ENCODE data around the gene CTSO. TPM values are rescaled to one million over a fixed set of nuclear protein-coding genes. Genes with fewer than 3 reads are reported as not detected.
A peak's percentile ranks its signal among the peaks of the same experiment; 100 is the strongest.

CTSO gene
- total RNA-seq, 2 donors from 2014 or later, result 10.9 to 13.7 TPM

DNA sequence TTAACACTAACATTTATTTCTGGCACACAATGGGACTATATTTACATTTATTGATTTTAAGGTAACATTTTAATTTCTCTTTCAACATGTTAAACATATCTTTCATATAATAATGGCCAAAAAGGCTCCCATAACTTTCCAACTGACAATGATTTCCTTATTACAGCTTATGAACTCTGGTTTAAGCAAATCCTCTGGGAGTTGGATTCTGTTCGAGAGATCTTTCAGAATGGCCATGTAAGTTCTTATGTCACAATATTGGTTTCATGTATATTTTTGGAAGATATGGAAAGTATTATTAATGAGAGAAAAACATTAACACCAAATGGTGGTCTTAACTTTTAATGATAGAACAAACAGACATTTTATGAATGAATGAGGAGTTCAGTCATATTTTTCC is 46.1 kb downstream of the CTSO start:
- 82 to 85% methylated on average over 1 of the region's 1 CpG for WGBS, 2 donors
- no peak overlapping the region for H3K4me3 ChIP-seq
- H3K27ac ChIP-seq, result no peak overlapping the region
- peaks cover 13% of the 10 kb centered on the region for H3K4me1 ChIP-seq
- no peaks in the 10 kb centered on the region for H3K9me3 ChIP-seq
- ATAC-seq, result no peak
- H3K36me3 ChIP-seq (replicated peaks in 1 of 2; ENCODE audit: insufficient read depth in 1 of 2, low read depth in 2 of 2), result no peaks in the 10 kb centered on the region
- no peak for DNase-seq
- no peaks in the 10 kb centered on the region for H3K27me3 ChIP-seq
- intact Hi-C loops (cut with DNase I), result no loop called here
- no peak for TF ChIP-seq POLR2A (IDR thresholded peaks at IDR 0.05)
- TF ChIP-seq, protein P1, sequence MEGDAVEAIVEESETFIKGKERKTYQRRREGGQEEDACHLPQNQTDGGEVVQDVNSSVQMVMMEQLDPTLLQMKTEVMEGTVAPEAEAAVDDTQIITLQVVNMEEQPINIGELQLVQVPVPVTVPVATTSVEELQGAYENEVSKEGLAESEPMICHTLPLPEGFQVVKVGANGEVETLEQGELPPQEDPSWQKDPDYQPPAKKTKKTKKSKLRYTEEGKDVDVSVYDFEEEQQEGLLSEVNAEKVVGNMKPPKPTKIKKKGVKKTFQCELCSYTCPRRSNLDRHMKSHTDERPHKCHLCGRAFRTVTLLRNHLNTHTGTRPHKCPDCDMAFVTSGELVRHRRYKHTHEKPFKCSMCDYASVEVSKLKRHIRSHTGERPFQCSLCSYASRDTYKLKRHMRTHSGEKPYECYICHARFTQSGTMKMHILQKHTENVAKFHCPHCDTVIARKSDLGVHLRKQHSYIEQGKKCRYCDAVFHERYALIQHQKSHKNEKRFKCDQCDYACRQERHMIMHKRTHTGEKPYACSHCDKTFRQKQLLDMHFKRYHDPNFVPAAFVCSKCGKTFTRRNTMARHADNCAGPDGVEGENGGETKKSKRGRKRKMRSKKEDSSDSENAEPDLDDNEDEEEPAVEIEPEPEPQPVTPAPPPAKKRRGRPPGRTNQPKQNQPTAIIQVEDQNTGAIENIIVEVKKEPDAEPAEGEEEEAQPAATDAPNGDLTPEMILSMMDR (IDR thresholded peaks at IDR 0.05), result no peak

DNA sequence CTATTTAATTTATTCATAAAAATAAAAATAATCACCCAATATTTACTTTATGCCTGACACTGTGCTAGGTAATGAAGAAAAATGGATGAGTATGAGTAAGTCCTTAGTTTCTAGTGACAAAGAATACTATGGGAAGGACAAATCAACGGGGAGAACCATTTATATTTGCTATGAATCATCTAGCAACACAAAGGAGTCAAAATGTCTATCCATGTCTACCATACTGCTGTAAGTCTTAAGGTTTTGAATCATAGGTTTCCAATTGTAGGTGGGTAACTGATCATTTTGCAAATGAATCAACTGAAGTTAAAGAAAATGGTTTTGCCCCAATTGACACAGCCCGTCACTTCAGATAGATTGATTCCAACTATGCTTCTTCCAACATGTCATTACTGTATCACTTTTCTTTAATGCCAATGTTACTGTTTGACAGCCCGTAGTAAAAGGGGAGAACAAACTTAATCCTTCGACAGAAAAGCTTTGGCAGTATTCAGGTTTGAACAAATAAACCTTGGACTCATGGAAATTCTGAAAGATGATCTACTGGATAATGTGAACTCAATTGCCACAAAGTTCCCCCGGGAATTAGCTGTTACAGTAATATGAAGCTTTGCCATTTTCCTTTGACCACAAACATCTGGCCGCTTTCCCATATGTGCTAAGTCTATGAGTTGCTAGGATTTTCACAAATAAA is 47.0 kb downstream of the CTSO start:
- intact Hi-C loops (cut with DNase I), result no loop called here
- Histone ChIP-seq H3K4me3 (no peak overlapping the region), H3K27ac (no peak overlapping the region), H3K27me3 (no peaks in the 10 kb centered on the region), H3K36me3 (replicated peaks in 1 of 2; ENCODE audit: insufficient read depth in 1 of 2, low read depth in 2 of 2) (no peaks in the 10 kb centered on the region), H3K4me1 (peaks cover 13% of the 10 kb centered on the region), H3K9me3 (no peaks in the 10 kb centered on the region)
- 28 to 38% methylated on average over 6 of the region's 6 CpGs for WGBS, 2 donors
- DNase-seq (peak; percentile 16 to 66 (median 36)), ATAC-seq (peak; percentile 45)
- TF ChIP-seq, protein P1 (IDR thresholded peaks at IDR 0.05), result no peak
- no peak for TF ChIP-seq POLR2A (IDR thresholded peaks at IDR 0.05)

DNA sequence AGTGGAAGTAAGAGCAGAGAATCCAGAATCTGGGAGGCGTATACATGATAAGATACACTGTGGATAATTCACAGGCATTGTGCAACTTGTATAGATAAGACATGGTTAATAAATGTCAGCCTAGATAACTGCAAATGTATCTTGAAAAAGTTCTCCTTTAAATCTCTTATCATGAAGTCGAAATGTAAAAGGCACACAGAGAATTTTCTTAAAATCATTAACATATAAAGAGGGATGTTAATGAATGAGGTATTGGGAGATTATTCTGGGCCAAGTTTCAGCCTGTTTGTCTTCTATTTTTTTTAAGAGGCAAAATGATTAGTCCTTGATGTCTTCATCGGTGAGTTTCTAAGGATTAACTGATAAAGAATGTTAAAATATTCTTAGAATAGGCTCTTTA is 49.3 kb downstream of the CTSO start:
- TF ChIP-seq POLR2A (IDR thresholded peaks at IDR 0.05), result no peak
- TF ChIP-seq, protein P1 (IDR thresholded peaks at IDR 0.05), result no peak
- H3K36me3 ChIP-seq (replicated peaks in 1 of 2; ENCODE audit: insufficient read depth in 1 of 2, low read depth in 2 of 2), result no peaks in the 10 kb centered on the region
- intact Hi-C loops (cut with DNase I), result no loop called here
- H3K27me3 ChIP-seq, result no peaks in the 10 kb centered on the region
- H3K27ac ChIP-seq, result no peak overlapping the region
- no peak for DNase-seq
- no peaks in the 10 kb centered on the region for H3K9me3 ChIP-seq
- H3K4me3 ChIP-seq, result no peak overlapping the region
- WGBS, 2 donors, result 9 to 13% methylated on average over 3 of the region's 3 CpGs
- H3K4me1 ChIP-seq, result peaks cover 13% of the 10 kb centered on the region
- no peak for ATAC-seq

DNA sequence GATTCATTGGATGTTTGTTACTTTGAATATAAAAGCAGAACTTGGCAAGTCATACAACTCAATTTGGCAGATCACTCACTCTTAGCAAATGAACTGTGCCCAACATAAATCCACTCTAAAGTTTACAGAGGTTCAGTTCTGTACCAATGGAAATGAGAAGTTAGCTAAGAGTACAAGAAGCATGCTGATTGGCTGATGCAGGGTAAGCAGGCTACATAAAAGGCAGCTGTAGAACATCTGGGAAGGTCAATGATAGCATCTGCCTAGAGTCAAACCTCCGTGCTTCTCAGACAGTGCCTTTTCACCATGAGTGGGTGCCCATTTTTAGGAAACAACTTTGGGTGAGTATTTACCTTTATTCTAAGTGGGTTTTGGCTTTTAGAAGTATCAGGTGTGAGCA is 50.2 kb downstream of the CTSO start, which contains the start of gene TDO2:
TSS of gene TDO2 (plus strand) at position 244 of the 400 bp plus-strand sequence. CDS start at position 307, 63 bp downstream.
- intact Hi-C loops (cut with DNase I), result no loop called here
- WGBS, 2 donors, result 63 to 72% methylated on average over 1 of the region's 1 CpG
- DNase-seq, result no peak
- no peak for ATAC-seq
- no peaks in the 10 kb centered on the region for H3K36me3 ChIP-seq (replicated peaks in 1 of 2; ENCODE audit: insufficient read depth in 1 of 2, low read depth in 2 of 2)
- no peak within 1 kb of the TSS for H3K27ac ChIP-seq
- TF ChIP-seq, protein P1 (IDR thresholded peaks at IDR 0.05), result no peak
- no peak for TF ChIP-seq POLR2A (IDR thresholded peaks at IDR 0.05)
- peaks cover 13% of the 10 kb centered on the region for H3K4me1 ChIP-seq
- H3K9me3 ChIP-seq, result no peaks in the 10 kb centered on the region
- no peaks in the 10 kb centered on the region for H3K27me3 ChIP-seq
- H3K4me3 ChIP-seq, result no peak within 1 kb of the TSS

DNA sequence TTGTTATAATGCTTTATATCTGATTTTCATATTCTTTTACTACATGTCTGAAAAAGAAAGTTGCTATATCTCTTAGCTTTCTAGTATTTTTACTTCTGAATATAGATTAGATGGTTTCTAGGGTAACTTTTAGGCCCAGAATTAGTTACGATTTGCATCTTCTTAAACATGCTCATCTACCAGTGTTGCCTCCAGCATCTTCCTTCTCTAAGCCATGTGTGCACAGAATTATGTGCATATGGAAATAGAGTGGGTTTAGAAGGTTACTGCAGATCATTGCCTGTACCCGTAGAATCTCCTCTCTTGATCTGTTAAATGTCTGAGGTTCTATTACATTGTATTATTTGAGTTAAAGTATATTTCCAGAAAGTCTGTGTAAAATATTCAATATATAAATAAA is 52.7 kb downstream of the CTSO start:
- H3K4me1 ChIP-seq, result no peaks in the 10 kb centered on the region
- WGBS, 2 donors, result 75 to 81% methylated on average over 2 of the region's 2 CpGs
- no peaks in the 10 kb centered on the region for H3K9me3 ChIP-seq
- intact Hi-C loops (cut with DNase I), result no loop called here
- no peaks in the 10 kb centered on the region for H3K36me3 ChIP-seq (replicated peaks in 1 of 2; ENCODE audit: insufficient read depth in 1 of 2, low read depth in 2 of 2)
- no peak for ATAC-seq
- no peaks in the 10 kb centered on the region for H3K27me3 ChIP-seq
- no peak overlapping the region for H3K4me3 ChIP-seq
- no peak for DNase-seq
- TF ChIP-seq, protein P1 (IDR thresholded peaks at IDR 0.05), result no peak
- no peak for TF ChIP-seq POLR2A (IDR thresholded peaks at IDR 0.05)
- H3K27ac ChIP-seq, result no peak overlapping the region
